GM11168 (cell line): ENCODE measurements around the gene TCF12.

Experiments
- in situ Hi-C: fragments of 300-500 bp; cut with MboI; formaldehyde crosslinking; loops from one replicate; pipeline ENCODE4 v1.12.0; 2022; ENCODE audit warnings: low sequenced_read_pairs; ENCODE audit not compliant: unreplicated experiment

TCF12 gene

GRCh38 chr15:57118013-57118799 lies 199.8 kb downstream of the TCF12 start:
- in situ Hi-C loops, result no loop called here

GRCh38 chr15:57122080-57122840 lies 203.8 kb downstream of the TCF12 start:
- in situ Hi-C loops, result no loop called here

- in situ Hi-C loops, result no loop called here
Measured at GRCh38 chr15:57124036-57124435, 205.6 kb downstream of the TCF12 start.

DNA sequence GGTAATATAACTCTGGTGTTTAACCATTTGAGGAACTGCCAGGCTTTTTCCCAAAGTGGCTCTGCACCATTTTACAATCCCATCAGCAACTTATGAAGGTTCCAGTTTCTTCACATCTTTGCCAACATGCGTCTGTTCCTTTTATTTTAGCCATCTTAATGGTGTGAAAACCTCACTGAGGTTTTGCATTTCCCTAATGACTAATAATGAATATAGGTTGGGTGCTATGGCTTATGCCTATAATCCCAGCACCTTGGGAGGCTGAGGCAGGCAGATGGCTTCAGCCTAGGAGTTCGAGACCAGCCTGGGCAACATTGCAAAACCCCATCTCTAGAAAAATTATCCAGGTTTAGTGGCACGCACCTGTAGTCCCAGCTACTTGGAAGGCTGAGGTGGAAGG lies 210.6 kb downstream of the TCF12 start:
- in situ Hi-C loops, result loop anchor here (25.0 kb wide), 1 partner anchor 642 kb away; no protein-coding TSS in a partner anchor

GRCh38 chr15:57130956-57131355 lies 212.5 kb downstream of the TCF12 start:
- in situ Hi-C loops, result loop anchor here (25.0 kb wide), 1 partner anchor 644 kb away; no protein-coding TSS in a partner anchor

- in situ Hi-C loops, result loop anchor here (25.0 kb wide), 1 partner anchor 646 kb away; no protein-coding TSS in a partner anchor
Measured at GRCh38 chr15:57133127-57133968, 214.9 kb downstream of the TCF12 start.

DNA sequence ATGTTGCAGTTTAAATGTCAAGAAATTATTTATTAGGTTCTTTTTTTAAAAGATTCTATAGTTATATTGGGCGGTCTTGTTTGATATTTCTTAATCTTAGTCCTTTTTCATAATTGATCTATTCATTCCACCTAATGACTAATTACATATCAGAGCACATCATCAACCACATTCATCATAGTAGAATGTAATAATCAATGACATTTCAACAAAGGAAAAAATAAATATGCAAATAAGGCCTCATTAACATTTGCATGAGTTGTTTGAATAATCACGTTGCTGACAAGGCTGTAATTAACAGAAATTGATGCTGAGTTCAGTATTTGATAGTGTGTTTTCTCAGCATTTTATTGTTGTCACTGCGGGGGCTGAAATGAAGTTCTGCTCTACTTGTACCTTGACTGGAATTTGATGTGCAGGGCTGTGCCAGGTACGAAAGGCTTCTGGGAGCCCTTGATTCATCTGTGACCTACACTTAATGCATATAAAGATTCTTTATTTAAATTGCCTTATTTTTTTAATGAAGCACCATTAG lies 215.7 kb downstream of the TCF12 start:
- in situ Hi-C loops, result loop anchor here (25.0 kb wide), 1 partner anchor 647 kb away; no protein-coding TSS in a partner anchor

DNA sequence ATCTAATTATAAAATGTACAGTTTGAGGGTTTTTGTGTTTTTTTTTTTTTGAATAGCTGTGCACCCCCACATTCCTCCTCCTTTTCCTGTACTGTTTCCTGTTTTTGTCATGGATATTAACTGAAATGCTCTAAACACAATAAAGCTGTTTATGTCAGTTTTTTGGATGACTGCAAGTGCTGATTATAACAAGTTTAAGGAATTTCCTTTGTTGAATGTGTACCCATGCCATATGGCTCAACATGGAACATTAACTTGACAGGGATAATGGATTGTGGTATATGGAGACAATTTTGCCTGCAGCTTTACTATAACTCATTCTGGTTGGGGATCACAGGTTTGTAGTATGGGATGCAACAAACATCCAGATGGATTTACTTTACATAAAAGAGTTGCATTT lies 216.4 kb downstream of the TCF12 start:
- in situ Hi-C loops, result loop anchor here (25.0 kb wide), 1 partner anchor 648 kb away; no protein-coding TSS in a partner anchor

DNA sequence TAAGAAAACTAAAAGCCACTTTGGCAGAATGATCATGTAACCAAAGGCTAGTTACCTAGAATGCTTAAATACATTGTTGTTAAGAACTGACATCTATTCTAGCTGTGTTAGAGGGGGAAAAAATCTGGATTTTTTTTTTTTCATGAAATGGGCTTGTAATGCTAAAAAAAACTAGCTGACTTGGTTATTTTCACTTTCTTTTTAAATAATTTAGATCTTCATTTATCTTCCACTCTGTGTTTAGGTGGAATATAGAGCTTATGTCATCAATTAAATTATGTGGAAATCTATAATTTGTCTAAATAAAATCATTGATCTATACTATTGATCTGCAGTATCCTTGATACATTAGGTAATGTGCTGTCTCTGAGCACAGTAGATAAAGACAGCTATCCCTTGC lies 217.4 kb downstream of the TCF12 start:
- in situ Hi-C loops, result loop anchor here (25.0 kb wide), 1 partner anchor 648 kb away; no protein-coding TSS in a partner anchor

DNA sequence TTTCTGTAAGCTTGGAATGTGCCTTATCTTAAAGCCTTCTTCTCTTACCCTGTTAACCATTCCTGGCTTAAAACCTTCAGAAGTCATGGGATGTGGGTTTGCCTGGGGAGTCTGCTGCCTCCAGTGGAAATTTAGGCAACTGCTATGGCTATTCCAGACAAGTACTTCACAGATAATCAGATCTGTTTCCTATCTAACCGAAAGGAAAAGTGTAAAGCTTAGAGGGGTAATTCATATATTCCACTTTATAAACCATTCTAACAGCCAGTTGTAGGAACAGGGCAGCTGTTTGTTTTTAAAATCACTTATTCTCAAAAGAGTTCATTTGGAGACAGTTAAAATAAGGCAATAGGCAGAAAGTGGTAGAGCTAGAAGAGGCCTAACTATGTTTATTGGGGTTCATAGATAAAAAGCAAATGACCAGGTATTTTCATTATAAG lies 219.9 kb downstream of the TCF12 start:
- in situ Hi-C loops, result loop anchor here (25.0 kb wide), 1 partner anchor 651 kb away; no protein-coding TSS in a partner anchor

GRCh38 chr15:57143511-57144078 lies 225.2 kb downstream of the TCF12 start:
- in situ Hi-C loops, result loop anchor here (25.0 kb wide), 1 partner anchor 656 kb away; no protein-coding TSS in a partner anchor

GRCh38 chr15:57144448-57144847 lies 226.0 kb downstream of the TCF12 start:
- in situ Hi-C loops, result loop anchor here (25.0 kb wide), 1 partner anchor 657 kb away; no protein-coding TSS in a partner anchor

DNA sequence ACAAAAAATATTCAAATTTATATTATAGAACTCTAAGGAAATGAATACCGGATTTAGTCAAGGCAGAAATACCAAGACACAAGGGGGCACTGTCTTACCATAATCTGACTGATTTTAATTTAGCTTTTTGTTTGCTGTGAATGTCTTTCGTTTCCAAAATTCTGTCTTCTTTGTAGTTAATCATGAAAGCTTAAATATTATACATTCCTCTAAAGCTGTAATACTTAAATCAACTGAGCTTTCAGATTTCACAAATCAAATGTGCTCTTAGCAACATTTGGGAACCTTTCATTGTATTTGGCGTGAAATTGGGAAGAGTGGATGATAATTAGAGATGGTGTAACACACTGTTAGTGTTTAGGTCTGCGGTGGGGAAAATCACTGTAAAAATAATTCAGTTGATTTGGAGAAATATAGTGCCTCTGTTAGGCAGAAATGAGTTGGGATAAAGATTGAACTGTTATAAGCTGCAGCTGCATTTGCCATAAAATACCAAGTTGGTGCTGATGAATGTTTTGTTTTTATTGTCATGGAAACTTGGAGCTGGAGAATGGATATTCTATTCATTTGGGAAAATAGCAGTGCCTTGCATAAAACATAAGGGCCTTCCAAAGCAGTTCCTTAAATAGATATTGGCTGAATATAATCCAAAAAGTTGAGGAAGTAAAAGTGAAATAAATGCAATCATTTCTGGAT lies 228.2 kb downstream of the TCF12 start:
- in situ Hi-C loops, result loop anchor here (25.0 kb wide), 1 partner anchor 659 kb away; no protein-coding TSS in a partner anchor

- in situ Hi-C loops, result loop anchor here (25.0 kb wide), 1 partner anchor 660 kb away; no protein-coding TSS in a partner anchor
Measured at GRCh38 chr15:57147621-57148020, 229.2 kb downstream of the TCF12 start.

- in situ Hi-C loops, result loop anchor here (25.0 kb wide), 1 partner anchor 661 kb away; no protein-coding TSS in a partner anchor
Measured at GRCh38 chr15:57148262-57148661, 229.8 kb downstream of the TCF12 start.

DNA sequence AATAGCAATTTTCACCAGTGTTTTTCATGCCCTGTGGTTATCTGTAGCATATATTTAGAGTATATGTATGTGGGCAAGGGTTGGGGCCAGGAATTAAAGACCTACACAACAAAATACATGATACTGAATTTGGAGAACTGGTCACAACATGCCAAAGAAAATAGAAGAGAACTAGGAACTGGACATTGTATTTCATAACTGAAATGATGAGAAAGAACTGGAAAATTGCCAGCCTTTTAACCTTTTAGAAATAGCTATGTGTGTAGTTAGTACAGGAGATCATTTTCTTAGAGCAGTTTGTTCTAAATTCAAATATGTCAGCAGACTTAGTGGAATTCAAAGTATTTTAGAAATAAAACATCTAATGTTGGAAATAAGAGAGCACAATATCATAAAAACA lies 230.8 kb downstream of the TCF12 start:
- in situ Hi-C loops, result loop anchor here (25.0 kb wide), 1 partner anchor 662 kb away; no protein-coding TSS in a partner anchor

DNA sequence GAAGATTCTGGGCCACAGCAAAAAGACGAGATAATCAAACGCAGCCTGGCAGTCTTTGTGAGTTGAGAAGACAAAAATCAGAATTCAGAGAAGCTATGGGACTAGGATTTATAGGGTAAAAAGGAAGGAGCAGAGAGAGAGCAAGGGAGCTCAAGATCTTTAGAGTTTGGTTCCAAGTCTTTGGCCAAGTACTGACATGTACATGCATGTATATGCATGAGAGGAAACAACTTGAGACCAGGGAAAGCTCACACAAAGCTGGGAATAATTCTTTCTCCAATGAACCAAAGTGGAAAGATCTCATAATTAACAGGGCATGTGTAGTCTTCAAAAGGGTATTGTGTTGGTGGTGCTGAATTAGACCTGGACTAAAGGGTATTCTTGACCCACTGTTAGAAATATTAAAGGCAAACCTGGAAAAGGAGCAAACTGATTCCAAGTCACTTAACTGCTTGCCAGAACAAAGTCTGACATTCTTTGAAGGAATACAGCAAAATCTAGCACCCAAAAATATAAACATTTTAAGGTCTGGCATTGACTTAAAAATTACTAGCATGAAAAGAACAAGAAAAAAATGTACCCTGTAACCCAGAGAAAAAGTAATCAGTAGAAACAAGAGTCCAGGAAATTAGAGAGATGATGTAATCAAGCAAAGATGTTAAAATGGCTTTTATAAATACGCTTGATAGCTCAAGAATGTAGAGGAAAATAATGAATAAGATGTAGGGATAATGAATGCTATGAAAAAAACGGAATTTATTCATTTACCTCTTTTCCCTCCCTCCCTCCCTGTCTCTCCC lies 231.8 kb downstream of the TCF12 start:
- in situ Hi-C loops, result loop anchor here (5.0 kb wide), 1 partner anchor 147 kb away; no protein-coding TSS in a partner anchor

DNA sequence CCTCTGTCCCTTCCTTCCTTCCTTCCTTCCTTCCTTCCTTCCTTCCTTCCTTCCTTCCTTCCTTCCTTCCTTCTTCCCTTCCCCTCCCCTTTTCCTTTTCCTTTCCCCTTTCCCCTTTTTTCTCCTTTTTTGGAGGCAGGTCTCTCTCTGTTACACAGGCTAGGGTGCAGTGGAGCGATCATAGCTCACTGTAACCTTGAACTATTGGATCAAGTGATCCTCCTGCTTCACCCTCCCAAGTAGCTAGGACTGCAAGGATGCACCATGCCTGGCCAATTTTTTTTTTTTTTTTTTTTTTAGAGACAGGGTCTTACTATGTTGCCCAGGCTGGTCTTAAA lies 232.4 kb downstream of the TCF12 start:
- in situ Hi-C loops, result loop anchor here (5.0 kb wide), 1 partner anchor 146 kb away; no protein-coding TSS in a partner anchor
